Islet precursor cell (in vitro differentiated cells): Measurements from ENCODE around the gene FLNB.

Source experiments
- DNase-seq: peaks from one replicate; pipeline ENCODE4 v3.0.0-alpha.2; 2018

FLNB gene

DNA sequence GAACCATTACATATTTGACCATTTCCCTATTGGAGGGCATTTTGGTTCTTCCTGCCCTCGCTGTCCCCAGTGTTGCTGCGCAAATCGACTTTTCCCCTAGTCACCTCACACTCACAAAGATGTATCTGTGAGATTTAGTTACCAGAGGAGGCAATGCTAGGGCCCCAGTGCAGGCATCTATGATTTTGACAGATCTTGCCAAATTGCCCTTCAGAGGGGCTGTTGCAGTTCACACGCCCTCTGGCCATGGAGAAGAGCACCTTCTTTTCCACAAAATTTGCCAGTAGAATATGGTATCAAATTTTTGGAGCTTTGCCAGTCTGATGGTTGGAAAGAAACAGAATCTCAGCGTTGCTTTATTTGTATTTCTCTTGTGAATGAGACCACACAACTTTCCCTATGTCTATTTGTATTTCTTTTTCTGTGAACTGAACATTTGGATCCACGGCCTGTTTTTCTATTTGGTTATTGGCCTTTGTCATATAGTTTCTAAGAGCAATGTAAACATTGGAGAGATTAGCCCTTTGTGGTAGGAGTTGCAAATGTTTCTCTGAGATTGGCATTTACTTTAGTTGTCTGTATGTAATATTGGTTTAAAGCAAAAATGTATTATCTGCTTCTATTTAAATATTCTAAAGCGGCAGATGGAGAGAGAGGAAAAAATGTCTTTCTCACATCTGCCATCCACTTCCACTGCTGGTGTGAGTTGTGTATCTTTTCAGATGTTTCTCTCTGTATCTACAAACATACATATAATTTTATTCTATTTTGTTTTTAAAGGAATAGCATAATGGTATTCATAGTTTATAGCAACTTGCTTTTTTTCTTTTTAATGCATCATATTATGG is 136.5 kb downstream of the FLNB start:
- DNase-seq = no peak

DNA sequence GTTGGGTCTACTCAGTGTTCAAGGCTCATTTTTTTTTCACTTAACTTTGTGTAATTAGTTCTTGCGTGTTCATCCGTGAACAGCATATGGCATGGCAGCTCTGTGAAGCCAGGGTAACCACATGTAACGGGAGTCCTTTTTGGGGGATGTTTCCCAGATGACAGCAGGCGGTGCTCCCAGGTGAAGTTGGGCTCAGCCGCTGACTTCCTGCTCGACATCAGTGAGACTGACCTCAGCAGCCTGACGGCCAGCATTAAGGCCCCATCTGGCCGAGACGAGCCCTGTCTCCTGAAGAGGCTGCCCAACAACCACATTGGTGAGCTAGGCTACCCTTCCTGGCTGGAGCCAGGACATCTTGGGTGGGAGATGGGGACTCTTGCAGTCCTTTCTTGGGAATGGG is 139.8 kb downstream of the FLNB start:
- no peak for DNase-seq

DNA sequence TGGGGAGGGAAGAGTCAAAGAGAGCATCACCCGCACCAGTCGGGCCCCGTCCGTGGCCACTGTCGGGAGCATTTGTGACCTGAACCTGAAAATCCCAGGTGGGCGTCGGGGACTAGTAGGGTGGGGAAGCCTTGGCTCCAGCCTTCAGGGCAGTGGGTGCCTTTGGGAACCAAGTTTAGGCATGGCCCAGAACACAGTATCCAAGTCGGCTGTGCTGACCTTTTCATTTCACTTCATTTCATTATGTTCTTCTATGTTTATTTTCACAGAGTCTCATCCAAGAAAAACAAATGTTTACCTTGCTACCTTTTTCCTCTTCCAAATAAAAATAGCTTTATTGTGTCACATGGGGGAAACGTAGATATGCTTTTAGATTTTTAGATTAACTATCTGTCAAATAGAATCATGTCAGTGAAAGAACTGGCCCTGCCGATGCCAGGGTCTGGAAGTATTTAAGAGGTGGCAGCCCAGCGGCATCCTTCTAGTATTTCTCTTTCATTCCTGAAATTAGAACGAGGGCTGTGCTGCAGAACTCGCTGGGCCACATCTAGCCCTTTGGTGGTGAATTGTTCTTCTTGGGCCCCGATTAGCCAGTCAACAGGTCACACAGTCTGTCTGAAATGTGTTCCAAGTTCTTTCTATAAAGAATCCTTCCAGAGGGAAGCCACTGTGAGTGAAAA is 142.0 kb downstream of the FLNB start:
- no peak for DNase-seq

DNA sequence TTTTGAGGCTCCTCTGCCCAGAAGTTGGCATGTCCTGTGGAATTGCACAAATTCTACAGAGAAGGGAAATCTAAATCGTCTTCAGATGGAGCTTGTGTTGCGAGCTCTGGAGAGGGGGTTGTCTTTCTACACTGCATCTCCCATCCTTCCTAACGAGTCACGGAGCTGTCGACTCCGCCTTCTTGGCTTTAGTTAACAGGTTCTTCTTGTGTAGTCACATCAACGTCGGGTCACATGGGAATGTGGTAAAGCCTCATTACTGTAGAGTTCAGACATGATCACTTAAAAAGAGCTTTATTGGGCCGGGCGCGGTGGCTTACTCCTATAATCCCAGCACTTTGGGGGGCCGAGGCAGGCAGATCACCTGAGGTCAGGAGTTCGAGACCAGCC is 142.6 kb downstream of the FLNB start:
- DNase-seq = no peak

DNA sequence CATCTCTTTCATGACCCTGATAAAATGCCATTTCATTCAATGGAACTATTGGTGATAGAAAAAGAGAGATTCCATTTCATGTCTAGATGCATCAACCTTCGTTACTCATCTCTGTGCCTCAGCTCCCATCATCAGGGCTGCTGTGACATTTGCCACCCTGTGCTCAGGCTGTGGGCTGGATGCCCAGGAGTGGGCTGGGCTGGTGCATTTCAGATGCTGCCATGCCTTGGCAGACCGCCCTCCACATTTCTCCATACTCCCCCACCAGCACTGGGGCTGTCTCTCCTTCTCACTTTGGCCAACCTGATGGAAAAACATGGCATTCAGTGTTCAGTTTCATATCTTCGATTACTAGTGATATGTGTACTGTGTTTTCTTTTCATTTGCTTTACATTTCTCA is 143.4 kb downstream of the FLNB start:
- DNase-seq = no peak

DNA sequence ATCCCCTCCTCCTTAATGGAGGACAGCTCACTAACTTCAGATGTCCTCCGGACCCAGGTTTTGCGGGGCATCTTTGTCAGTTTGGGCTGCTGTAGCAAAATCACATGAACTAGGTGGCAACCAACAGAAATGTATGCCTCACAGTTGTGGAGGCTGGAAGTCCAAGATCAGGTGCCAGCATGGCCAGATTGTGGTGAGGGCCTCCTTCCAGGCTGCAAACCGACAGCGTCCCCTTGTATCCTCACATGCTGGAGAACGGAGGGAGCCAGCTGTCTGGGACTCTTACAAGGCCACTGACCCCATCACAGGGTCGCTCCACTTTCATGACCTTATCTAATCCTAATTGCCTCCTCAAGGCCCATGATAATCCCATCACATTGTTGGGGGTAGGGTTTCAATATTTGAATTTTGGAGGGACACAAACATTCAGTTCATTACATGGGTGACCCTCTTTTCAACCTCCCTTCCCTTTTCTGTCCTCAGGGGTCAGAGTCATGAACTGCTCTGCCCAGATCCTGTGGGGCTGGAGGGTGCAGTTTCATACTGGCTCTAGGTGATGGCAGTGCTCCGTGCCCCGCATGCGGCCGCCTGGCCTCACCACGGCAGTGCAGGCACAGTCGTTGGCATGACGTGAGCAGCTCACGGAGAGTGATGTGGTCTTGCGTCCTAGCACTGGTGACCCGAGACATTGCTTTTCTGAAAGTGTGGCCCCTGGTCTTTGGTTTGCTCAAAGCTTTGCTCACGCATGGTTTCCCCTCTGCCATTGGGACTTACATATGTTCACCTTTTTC is 144.2 kb downstream of the FLNB start:
- no peak for DNase-seq

DNA sequence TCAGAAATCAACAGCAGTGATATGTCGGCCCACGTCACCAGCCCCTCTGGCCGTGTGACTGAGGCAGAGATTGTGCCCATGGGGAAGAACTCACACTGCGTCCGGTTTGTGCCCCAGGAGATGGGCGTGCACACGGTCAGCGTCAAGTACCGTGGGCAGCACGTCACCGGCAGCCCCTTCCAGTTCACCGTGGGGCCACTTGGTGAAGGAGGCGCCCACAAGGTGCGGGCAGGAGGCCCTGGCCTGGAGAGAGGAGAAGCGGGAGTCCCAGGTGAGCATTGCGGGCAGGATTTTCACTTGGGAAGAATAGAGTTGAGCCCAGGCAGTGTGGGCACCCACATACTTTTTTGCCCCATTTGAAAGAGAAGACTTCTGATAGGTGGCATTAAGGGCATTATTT is 145.1 kb downstream of the FLNB start:
- no peak for DNase-seq

DNA sequence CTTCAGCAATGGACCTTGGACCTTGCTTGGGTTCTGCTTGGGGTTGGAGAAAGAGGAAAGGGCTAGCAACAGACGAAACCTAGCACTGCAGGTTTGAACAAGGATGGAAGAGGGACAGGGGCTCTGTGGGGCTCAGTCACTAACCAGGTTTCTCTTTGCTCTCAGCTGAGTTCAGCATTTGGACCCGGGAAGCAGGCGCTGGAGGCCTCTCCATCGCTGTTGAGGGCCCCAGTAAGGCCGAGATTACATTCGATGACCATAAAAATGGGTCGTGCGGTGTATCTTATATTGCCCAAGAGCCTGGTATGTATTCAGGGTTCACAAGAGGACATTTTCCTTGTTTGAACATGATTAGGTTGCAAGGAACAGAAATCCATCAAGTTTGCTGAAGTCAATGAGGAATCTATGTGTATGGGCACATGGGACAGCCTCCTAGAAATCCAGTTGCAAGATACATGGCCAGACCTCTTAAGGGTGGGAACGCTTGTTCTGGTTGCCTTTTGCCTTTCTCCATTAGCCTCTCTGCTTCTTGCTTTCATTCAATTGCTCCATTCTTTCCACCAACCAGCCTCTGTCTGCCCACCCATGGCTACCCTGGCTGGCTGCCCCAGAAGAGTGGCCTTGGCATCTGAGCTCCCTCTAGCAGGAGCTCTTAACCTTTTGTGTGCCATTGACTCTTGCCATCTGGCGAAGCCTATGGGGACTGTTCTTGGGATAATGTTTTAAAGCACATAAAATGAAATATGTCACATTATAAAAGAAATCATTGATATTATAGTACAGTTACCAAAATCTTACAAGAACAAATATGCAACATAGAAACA is 146.6 kb downstream of the FLNB start:
- DNase-seq = no peak

DNA sequence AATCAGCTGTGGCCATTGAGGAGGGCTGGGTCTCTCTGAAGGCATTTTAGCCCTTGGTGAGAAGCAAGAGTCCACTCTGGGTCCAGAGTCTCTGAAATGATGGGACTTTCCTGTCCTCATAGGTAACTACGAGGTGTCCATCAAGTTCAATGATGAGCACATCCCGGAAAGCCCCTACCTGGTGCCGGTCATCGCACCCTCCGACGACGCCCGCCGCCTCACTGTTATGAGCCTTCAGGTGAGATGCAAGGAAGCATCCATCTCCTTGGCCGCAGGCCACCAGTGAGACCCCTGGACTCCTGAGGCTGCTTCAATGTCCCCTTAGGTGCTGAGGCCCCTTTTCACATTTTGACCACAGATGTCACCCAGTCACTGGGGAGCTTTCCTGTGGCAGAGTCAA is 147.6 kb downstream of the FLNB start:
- no peak for DNase-seq

DNA sequence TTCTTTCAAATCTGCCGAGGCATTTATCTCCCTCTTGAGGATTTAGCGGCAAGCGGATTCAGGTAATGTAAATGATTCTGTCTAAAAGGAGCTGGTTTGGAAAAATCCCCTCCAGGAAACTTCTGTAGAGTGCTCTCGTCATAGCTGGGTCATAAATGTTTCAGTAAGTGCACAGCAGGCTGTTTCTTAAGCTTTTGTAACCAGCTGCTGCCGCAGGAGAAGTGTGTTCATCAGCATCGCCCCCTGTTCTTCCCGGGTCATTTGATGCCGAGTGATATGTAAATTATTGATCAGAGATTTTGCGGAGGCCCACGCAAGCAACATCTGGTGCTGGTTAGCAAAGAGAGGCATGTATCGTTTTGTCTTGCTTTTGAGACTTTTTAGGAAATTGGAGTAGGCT is 149.5 kb downstream of the FLNB start:
- no peak for DNase-seq

DNA sequence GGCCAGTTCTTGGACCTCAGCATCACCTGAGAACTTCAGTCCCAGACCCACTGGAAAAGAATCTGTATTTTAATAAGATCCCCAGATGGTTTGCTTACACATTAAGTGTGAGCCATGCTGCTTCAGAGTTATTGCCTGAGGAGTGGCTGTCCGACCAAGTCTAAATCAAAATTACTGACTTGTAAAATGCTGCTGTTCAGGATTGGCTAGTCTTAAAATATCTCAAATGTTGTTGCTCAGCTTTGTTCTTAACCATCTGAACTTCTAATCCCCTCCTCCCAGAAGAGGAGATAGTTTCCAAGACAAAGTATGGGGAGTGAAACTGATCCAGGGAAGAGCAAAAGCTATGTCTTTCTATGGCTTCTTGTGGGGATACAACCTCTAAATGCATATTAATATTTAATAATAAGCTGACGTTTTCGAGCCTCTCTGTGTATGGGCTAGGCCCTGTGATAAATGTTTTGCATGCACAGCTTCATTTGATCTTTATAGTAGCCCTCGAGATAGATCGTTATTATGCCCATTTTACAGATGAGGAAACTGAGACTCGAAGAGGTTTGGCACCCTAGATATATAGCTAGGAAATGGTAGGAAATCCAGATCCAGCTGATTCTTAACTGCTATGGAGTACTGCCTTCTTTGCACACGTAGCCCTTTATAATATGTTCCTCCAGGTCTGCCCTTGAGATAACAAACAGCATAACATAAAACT is 150.4 kb downstream of the FLNB start:
- DNase-seq = no peak

DNA sequence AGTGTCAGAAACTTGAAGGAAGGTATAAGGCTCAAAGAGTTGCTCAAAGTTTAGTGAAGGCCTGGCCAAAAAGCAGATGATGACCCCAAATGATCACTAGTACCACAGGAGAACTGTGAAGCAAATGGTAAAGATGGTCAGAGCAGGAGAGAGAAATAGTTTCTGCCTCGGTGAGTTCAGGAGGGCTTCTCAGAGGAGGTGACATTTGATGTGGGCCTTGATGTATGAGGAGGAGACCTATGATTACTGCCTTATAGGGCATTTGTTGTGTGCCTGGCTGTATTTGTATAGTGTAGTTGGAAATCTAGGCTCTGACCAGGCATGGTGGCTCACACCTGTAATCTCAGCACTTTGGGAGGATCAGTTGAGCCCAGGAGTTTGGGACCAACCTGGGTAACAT is 152.2 kb downstream of the FLNB start:
- no peak for DNase-seq

DNA sequence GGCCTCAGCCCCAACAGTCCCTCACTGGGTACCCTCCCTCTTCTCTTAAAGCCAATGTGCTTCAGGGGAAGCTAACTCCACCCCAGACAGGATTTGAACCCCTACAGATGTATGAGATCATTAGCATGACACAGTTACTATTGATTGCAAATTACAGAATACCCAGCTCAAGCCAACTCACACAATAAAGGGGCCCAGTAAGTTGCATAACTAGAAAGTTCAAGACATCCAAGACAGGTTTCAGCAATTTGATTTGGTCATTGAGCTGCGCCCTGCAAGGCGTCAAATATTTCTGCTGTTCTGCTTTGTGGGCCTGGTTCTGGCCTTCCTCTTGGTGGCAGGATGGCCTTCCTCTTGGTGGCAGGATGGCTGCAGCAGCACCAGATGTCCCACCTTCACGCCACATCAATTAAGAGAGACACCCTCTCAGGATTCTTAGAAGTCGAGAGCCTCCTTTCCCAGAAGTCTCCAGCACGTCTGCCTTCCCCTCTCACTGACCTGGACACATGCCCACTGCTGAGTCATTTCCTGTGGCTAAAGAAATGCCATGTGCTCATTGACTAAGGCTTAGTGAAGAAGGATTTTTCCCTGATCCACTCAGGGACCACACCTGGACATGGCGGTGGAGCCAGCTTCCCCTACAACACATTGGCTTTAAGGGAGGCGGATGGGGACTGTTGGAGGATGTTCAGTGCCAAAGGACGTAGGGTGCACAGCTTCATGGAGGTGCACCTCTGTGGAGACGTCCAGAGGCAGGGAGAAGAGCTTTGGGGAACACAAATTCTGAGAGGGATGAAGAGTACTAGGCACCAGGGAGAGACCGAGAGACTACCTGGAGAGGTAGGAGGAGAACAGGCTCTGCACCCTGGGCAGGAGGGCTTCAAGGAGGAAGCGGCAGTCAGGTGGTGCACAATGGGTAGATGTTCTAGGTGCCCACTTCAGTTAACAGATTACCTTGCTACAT is 153.5 kb downstream of the FLNB start:
- peak; percentile 83 for DNase-seq

DNA sequence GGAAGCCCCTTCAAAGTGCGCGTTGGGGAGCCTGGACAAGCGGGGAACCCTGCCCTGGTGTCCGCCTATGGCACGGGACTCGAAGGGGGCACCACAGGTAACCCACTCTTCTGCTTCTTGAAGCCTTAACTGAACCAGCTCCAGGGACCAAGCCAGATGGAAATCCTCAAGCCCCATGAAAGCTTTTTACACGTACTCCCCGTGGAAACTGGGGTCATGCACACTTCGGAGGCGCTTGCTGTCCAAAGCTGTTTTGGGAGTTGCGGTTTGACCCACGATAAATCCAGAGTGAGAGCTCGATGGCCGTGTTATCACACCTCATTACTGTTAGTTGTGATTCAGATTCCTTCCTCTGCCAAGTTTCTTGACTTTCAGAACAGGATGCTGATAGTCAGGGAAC is 155.0 kb downstream of the FLNB start:
- DNase-seq = no peak

DNA sequence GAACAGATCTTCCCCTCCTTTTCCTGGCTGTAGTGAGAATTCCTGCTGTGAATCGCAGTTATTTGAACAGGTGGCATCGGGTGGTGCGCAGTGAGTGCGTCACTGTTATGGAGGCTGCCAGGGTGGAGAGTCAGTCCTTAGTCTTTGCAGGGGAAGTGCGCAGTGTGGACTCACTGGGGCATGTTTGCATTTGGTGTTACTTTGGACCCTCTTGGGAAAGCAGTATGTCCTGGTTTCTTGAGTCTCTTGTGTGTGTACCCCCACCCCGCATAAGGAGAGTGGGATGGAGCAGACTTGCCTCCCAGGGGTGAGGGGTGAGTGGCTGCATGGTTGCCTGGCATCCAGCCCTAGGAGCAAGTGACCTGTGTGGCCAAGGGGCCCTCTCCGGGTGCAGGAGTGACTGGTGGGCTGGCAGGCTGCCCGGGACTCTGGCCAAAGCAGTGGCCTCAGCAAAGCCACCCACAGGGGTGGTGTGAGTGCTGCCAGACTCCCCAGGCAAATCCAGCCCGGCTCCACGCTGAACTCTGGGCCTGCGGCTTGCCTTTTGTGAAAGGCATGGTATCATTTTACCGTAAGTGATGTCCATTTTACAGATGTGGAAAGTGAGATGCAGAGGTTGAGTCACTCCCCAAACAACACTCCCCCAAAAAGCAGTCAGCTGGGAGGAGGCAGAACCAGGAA is 156.1 kb downstream of the FLNB start:
- DNase-seq = no peak

DNA sequence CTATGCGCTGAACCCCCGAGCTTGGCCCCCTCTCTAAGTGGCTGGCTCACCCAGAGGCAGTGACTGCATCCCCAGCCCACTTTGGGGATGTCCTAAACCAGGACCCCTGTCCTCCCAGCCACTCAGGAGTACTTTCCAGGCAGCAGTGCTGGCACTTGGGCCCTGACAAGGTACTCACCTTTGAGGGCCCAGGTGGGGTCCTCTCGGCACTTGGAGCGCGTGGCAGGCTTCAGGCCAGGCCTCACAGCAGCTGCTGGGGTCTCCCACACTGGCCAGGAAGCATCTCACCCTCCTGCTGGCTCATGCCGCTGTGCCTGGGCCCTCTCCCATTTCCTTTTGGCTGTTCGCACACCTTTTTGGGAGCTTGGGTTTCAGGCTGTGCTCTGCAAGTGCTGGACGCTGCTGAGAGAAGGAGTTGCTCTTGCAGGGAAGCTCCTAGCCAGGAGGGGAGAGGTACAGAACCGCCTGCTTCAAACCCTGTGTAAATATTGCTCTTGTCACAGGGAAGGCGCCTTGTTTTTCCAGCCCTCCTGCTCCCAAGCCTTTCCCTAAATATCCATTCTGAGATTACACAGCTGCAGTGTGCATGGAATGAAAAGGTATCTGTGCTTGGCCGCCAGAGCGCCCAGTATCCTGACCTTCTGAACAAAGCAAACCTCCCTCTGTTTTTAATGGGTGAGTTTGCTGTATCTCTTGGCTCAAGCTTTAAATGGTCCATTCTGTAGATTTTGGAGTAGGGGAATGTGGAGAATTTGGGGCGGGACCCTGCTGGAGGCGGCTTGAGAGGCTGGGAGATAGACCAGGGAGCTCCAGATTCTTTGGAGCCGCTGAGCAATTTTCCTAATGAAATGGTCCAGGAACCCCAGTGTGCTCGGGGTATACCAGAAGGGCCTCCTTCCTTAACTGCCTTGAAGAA is 156.9 kb downstream of the FLNB start:
- DNase-seq = peak; percentile 89

DNA sequence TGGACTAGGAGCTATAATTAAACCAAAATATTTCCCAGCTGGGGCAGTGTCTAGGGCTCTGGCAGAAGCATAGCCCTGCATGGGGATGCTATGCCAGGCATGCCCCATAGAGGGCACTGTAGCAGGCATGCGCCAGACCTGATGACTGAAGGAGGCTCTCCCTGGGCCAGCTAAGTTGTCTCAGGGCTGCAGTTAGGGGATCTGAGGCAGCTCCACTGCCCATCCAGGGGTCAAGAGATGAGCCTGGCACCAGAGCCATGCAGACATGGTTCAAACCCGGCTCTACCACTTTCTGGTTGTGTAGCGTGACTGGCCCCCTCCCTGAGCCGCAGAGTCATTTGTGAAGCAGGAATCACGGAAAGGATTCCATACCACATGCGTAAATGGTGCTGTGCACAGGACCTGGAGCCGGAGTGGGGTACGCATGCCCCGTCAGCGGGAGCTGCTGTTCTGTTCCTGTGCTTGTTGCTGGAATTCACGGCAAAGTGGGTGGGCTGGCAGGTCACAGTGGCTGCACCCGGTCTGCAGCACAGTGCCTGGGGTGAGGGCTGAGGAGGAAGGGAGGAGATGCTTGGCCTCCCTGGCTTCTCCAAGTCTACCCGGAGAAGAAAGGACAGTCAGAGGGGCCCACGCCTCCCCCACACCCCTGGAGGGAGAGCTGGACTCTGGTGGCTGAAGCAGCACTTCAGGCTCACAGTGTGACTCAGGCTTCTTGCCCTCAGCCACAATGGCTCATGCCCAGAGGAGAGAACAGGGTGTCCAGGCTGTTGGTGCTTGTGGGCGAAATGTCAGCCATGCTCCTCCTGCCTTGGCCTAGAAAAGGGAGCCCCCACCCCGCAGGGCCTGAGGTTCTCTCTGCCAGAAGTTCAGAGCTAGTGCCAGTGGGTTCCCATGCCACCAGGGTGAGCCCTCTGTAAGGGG is 159.5 kb downstream of the FLNB start:
- DNase-seq = peak; percentile 87

DNA sequence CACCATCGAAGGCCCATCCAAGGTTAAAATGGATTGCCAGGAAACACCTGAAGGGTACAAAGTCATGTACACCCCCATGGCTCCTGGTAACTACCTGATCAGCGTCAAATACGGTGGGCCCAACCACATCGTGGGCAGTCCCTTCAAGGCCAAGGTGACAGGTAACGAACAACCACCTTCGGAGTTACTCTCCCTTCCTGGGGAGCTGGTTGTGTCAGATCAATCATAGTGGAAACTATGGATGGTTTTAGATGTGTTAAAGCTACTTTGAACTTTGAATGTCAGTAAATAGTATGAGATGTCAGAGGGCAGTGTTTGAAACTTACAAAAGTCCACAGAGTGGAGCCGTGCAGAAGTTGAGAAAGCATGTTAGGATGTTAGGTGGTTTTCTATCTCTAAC is 160.3 kb downstream of the FLNB start:
- no peak for DNase-seq
